Right kidney (tissue), 1 donor: ENCODE data around the gene KCNQ1.

Experiments used
- DNase-seq: peaks from one replicate; pipeline ENCODE4 v3.0.0-alpha.2; 2016

Gene KCNQ1

DNA sequence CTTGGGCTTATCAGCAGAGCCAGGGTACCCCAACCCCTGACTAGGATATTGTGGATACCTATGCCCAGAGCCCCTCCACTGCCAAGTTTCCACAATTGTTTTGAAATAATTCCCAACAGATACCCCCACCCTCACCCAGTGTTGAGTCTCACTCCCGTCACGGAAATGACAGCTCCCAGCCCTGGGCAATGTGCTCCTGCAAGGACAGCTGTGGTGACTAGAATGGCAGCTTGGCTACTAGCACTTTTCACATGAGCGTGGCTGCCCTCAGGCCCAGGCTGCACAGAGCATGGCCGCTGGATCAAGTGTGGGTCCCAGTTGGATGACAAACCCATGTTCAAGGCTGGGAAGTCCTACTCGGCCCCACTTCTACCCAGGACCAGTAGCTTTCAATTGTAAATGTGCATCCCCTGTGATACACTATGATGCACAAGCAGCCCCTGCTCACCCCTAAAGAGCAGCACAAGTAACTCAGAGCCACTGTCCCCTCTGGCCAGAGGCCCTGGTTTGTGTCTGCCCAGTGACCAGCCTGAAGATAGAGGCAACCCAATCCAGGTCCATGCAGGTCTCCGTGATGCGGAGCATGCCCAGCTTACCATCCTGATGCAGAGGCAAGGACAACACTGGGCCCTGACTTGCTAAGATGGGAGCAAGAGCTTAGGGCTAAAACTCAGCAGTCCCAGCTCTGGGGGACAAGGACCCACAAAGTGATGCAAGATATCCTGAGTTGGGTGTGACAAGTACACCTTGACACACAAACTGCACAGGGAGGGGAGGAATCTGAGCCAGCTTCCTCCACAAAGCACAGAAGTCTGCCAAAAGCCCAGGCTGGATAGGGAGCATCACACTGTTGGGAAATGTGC, 241.8 kb downstream of the KCNQ1 start:
- no peak for DNase-seq

DNA sequence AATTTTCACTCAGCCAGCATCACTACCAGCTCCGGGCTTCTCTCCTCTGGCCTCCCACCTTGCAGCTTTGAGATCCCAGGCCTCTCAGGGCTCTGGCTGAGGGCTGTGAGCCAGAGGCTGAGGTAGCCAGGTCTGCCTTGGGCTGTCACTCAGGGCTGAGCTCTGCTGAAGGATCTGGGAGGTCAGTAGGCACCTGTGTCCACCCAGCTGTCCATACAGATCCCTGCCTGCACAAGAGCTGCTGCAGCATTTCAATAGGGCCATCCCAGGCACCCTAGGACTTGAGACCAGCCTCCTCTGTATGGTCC, 242.4 kb downstream of the KCNQ1 start:
- DNase-seq: no peak

DNA sequence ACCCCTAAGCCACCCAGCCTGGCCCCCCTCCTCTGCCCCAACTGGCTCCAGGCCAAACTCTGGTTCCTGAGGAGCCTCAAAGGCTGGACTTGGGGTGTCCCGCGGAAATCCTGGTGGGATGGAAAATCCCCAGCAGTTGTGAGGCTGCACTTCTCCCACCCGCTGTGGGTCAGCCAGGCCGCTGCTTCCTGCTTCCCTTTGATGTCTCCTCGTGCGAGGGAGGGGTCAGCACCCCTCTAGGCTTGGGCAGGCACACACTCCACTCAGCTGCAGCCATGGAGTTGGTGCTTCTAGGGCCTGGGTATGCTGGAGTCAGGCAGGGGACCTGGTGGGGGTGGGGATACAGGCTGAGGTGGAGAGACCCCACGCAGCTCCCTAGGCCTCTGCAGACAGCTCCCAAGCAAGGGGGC, 243.0 kb downstream of the KCNQ1 start:
- peak; percentile 34 for DNase-seq

DNA sequence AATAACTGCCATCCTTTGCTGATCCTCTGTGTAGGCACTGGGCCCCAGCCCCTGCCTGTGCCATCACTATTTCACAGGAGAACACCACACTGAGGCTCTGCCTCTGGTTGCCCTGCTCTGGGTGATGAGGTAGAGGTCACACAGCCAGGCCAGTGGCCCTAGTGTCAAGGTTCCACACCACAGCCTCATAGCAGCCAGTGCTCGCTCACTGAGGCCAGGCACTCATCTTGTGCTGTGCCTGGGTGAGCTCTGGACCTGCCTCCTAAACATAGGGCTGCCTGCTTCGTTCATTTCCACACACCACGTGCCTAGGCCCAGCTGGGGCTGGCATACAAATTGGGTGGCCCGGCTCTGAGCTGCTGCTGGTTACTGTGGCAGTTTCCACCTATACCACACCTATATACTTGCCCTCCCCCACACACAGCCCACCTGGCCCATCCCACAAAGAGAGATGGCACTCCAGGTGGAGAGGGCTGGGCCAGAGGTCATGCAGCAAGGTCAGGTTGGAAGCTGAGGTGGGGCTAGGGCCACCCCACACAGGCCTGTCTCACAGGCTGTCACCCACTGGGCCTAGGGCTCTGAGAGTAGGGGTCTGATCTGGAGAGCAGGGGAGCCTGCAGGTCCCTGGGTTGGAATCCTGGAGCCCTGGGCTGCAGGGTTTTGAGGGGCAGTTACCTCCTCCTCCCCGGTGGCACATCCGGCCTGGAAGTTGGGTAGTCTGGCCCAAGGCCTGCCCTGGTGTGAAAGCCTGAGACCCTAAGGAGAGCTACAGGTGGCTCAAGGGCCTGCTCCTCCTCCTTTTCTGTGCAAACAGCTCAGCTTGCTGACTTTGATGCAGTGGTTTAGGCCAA, 243.8 kb downstream of the KCNQ1 start:
- DNase-seq: no peak

DNA sequence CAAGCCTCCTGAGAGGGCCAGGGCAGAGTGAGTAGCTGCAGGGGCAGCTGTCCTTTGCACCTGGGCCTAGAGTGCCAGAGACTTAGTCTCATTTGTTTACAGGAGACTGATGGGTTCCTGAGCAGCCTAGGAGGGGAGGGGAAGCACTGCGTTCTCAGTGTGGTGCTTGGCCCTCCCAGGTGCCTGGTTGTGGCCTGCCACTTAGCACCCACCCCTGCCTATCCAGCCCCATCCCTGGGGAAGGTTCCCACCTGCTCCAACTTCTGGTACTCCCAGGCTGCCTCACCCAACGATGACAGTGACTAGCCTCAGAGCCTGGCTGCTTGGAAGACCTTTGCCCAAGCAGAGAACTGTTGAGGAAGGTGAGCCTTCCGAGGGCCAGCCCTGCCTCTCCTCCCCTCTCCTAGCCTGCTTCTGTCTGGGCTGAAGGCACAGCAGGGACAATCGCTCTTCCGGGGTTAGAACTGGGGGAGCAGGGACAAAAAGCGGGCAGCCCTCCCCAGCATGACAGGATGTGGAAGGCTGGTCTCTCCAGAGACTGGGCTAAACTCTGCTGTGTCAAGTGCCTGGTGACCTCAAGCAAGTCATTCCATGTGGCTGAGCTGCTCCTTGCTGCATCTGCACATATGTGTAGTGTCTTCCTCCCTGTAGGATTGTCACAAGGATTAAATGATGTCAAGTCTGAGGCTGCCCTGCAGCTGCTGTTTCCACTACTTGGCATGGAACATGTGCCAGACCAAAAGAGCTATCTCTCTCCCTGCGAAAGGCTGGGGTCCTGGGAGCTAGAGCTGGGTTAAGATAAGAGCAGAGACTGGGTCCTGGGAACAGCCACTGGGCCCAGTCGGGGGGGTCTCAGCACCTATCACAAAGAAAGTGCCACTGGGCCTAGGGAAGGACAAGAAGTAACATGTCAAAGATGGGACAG, 245.1 kb downstream of the KCNQ1 start:
- no peak for DNase-seq

DNA sequence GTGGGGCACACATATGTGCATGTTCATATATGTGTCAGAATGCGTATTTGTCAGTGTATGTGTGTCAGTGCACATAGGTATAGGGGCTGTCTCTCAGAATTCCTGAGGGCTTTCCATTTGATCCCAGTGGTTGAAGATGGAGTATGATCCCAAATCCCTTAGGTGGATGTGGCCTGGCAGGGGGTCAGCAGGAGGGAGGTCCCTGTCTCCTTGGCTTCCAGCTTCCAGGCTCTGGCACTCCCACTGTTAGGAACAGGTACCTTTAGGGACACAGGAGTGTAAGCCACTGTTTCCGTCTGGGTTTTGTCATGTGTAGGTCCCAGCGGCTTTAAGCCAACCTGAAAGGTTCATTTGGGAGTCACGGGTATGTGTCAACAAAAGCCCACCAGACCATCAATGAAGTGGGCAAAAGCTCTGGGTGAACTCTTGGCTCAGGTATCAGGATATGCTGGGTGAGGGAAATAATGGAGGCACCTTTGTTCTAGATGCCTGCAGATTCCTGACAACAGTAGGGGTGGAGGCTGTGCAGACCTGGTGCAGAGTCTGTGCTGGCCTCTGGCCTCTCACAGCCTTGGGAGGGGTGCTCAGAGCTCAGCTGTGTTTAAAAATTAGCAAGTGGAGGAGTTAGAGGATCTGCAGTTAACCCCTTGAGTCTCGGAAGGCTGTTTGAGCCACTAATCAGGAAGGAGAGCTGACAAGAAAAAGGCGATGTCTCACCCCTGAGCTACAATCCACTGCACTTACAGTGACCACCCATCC, 246.0 kb downstream of the KCNQ1 start:
- DNase-seq: no peak

DNA sequence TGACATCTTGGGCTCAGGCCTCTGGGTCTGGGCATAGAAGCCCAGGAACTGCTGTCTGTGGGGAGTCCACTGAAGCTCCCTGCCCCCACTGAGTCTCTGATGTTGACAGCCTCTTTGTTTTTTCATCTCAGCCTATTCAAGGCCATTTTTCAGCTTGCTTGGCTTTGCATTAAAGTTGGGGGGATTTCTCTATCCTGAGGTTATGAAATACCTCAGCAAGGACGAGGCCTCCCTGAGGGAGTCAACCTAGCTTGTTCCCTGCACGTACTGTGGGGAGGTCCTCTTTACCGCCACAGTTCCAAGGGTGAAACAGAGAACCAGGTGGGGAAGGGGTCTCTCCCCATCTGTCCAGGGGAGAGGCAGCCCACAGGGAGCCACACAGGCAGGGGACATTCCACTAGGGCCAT, 246.6 kb downstream of the KCNQ1 start:
- no peak for DNase-seq

DNA sequence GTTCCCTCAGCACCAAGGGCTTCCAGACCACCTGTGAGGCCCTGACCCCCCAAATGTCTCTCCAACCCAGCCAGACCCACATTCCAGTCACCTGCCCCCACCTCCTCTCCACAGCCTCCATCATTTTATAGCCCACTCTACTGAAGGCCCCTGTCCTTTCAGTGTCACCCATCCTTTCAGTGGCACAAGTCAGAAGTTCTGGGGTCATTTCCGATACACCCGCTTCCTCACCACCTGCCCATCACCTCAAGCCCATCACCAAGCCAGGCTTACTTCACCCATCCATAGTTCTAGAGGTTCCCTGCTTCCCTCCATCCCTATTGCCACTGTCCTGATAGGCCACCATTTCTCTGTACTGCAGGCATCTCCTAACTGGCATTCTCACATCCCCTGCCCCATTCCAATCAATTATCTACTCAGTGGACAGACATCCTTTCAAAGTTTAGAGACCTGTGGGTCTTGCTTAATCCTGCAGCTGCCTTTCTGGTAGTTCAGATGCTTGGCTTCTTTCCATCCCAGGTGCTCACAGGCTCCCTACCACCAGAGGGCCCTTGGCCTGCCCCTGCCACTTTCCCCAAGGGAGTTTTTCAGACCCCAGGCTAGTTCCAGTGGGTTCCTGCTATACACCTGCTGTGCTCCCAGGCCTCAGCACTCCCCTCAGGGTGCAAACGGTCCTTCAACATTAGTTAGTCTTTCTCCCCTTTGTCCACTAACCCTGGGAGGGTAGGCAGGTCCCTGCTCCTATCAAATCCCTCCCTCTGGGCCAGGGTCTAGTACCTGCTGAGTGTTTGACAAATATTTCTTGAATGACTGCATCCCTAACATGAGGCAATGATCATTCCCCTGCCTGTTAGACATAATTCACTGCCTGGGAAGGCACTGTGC, 247.4 kb downstream of the KCNQ1 start:
- no peak for DNase-seq

DNA sequence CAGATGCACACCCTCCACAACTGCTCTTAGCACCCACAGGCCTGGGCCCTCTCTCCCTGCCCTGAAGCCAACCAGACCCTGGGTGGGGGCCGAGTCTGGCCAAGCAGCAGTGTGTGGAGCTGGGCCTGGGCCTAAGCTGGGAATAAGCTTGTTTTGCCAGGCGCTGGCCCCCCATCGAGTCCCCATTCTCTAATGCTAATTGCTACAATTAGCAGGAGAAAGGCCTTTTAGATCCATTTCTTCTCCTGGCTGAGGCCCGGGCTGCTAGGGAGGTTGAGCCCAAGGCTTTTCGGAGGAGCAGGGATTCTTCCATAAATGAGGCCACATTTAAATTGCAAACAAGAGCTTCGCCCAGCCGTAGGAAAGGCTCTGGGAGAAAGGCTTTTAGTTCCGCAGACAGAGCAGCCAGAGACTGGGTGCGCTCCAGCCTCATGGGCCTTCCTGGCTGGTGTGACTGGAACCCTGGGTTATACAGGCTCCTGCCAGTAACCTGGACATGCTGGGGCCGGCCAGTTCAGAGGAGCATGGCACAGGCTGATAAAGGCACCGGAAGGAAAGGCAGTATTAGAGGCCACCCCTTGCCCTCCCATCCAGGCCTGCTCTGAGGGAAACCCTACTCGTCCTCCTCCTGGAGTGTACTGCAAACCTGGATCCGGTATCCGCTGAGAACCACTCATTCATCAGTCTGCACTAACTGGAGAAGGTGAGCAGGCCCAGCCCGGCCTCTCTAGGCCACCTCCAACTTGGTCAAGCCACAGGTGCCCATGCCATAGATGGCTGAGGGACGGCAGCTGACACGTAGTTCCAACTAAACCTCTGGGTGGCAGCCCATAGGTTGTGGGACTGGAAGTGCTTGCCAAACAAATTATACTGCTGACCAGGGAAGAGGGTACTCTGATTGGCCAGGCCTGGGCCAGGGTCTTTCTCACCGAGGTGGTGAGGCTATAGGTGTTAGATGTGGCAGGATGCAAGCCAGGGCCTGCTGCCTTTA, 248.8 kb downstream of the KCNQ1 start:
- DNase-seq: no peak

DNA sequence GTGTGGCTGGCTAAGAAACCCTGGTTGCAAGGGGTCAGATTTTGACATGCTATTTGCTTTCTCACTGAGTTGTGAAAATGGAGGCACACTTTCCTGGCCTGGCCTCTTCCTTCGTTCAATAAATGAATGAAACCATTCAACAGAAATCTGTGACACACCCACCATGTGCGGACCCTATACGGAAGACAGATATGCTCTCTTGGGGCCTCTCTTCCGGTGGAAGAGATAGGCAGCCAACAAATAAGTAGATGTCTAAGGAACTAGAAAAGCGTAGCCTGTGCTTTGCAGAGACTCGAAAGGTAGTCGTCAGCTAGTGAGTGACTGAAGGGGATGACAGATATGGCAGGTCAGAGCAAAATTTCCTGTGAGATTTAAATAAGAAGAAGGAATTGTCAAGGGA, 249.7 kb downstream of the KCNQ1 start:
- no peak for DNase-seq

DNA sequence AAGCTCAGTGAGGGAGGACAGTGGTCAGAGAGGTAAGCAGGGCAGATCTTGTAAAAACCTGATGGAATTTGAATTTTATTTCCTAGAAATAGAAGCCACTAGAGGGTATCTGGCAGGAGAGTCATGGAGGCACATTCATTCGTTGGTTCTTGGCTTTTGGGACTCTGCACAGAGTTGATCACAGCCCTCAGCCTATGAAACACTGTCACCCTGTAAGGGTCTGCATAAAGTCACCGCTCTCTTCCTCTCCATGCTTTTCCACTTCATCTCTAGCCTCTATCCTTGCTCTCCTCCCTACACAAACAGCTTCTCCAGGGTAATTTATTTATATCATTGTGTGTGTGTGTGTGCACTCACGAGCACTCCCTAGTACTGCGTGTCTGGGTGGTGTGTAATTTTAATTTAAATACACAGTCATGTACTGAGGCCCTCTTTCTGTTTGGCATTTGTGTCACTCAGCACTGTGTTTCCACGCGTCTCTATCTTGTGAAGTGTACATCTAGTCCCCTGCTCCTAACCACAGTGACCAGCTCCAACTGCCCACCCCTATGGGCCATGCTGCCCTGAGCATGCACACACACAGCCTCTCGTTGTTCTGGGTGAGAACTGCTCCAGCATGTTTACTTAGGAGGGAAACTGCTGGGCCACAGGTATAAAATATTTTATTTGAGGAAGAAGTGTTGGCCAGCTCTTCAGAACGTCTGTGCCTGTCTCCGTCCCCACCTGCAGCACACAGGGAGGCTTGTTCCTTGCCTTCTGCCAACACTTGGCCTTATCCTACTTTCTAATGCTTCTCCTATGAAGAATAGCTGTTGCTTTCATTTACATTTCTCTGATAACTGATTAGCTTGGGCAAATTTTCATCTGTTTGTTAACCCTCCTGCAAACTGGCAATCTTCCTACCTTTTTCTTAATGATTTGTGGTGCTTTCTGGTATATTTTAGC, 250.5 kb downstream of the KCNQ1 start:
- DNase-seq: no peak

DNA sequence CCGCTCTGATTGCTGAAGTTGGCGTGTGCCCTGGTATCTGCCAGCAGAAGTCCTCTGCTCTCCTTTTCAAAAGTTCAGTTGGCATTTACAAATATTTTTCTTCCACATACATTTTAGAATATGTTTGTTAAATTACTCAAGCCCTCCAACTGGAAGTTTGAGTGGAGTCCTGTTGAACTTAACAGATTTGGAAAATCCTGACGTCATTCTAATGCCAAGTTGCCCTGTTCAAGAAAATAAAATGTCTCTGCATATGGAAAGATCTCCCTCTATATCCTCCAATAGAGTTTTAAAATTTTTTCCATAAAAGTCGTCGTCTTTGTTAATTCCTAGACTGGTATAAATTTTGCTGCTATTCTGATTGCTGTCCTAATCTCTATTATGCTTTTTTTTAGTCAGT, 251.6 kb downstream of the KCNQ1 start:
- DNase-seq: no peak

DNA sequence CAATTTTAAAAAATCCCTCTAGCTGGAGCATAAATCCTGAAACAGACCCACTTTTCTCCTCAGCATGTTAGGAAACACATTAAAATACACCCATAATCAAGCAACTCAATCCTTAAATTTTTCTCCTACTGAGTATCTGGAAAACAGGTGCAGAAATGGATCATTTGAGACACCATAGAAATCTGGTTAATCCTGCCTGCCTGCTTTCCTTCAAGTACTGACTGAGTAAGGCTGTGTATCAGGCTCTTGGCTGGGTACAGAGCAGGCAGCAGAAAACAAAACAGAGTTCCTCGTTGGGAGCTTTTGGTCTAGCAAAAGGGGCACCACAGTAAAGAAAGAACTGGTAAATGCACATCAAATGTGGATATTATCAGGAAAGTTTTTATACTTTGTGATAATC, 253.1 kb downstream of the KCNQ1 start:
- DNase-seq: no peak

DNA sequence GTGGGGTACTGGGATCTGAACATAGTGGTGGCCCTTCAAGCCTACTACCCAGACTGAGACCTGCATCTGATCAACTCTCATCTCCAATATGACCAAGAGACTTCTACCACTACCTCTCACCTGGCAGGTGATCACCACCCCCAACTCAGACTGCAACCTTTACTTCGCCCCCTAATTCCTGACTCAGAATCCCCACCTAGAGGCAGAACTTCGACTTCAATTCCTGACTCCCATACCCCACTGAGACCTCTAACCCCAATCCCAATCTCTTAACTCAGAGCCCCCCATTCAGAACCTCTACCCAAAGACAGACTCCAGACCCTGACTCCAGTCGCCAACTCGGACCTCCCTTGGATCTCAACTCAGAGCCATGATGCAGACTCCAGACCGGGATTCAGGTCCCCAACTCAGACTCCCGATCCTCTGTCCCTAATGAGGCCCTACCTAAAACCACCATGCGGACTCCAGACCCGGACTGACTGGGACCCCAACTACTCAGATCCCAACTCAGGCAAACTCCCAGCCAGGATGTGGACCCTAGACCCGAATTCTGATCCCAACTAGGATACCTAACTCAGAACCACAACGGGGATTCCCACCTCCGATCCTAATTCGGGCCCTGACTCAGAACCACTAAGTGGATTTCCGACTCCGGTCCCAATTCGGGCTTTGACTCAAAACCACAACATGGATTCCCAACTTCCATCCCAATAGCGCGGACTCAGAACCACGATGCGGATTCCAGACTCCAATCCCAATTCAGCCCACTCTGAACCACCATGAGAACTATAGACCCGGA, 253.8 kb downstream of the KCNQ1 start:
- no peak for DNase-seq

DNA sequence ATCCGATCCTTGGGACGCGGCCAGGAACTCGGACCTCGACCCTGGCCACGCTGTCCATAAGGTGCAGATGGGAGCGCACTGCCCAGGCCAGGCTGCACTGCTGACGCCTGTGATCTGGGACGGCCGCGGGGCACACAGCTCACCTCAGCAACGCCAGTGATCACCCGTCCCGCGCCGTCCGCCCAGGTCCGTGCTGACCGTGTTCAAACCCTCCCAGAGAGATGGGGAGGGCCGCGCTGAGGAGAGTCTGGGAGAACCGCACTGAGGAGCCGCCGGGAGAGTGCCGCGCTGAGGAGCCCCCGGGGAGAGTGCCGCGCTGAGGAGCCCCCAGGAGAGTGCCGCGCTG, 254.3 kb downstream of the KCNQ1 start:
- no peak for DNase-seq

DNA sequence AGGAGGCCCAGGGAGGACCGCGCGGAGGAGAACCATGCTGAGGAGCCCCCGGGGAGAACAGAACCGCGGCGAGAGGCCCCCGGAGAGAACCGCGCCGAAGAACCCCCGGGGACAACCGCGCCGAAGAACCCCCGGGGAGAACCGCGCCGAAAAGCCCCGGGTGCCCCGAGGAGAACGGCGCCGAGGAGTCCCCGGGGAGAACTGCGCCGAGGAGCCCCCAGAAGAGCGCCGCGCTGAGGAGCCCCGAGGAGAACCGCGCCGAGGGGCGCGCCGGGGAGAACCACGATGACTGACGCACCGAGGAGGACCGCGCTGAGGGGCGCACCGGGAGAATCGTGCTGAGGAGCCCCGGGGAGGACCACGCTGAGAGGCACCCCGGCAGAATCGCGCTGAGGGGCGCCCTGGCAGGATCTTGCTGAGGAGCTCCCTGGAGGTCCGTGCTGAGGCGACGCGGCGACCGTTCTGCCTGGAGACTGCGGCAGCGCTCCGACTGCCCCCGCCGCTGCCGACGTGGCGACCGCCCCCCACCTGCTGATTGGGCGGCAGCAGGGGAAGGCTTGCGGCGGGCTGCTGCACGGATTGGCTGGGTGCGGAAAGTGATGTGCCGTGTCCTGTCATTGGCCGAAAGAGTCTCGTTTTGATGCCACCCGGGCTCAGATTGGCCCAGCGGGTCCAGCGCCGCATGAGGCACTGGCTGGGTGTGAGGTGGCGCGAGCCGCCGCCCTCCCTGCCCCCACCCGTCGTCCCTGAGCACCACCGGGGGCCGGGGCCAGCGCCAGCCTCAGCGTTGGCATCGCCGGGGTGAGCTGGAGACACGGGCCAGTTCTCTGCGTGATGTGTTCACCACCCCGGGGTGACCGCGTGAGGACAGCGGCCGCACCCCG, 255.0 kb downstream of the KCNQ1 start, which contains the start of gene KCNQ1OT1:
TSS of gene KCNQ1OT1 (minus strand) at position 464 of the 884 bp plus-strand sequence.
- peak; percentile 81 for DNase-seq
